CD4-positive, alpha-beta T cell treated with Interleukin-6 for 4 hours (primary cell): ENCODE measurements around the gene MRPL17.

Experiments used
- DNase-seq: peaks from one replicate; pipeline ENCODE4 v3.0.0-alpha.2; 2020; ENCODE audit warnings: mixed read lengths

The MRPL17 gene

GRCh38 chr11:6681949-6682348 lies 1.2 kb downstream of the MRPL17 start:
- DNase-seq, result no peak

- no peak for DNase-seq
Measured at GRCh38 chr11:6681505-6681904, 1.6 kb downstream of the MRPL17 start.

GRCh38 chr11:6677018-6677417 lies 6.1 kb downstream of the MRPL17 start:
- DNase-seq, result no peak

GRCh38 chr11:6674862-6675261 lies 8.3 kb downstream of the MRPL17 start:
- DNase-seq, result no peak

- DNase-seq, result no peak
Measured at GRCh38 chr11:6674219-6674597, 8.9 kb downstream of the MRPL17 start.

GRCh38 chr11:6673523-6674218 lies 9.5 kb downstream of the MRPL17 start:
- no peak for DNase-seq

GRCh38 chr11:6671991-6672390 lies 11.1 kb downstream of the MRPL17 start:
- DNase-seq, result no peak

- DNase-seq, result peak; percentile 19
Measured at GRCh38 chr11:6670202-6670830, 12.8 kb downstream of the MRPL17 start.

- peak; percentile 41 for DNase-seq
Measured at GRCh38 chr11:6667733-6668374, 15.3 kb downstream of the MRPL17 start.

- DNase-seq, result no peak
Measured at GRCh38 chr11:6666302-6667183, 16.6 kb downstream of the MRPL17 start.

- DNase-seq, result no peak
Measured at GRCh38 chr11:6664551-6664950, 18.6 kb downstream of the MRPL17 start.

GRCh38 chr11:6663794-6664469 lies 19.2 kb downstream of the MRPL17 start:
- DNase-seq, result no peak

GRCh38 chr11:6660712-6661111 lies 22.4 kb downstream of the MRPL17 start:
- DNase-seq, result no peak

GRCh38 chr11:6658647-6659046 lies 24.5 kb downstream of the MRPL17 start:
- DNase-seq, result no peak

- DNase-seq, result no peak
Measured at GRCh38 chr11:6657346-6657745, 25.8 kb downstream of the MRPL17 start.

- DNase-seq, result no peak
Measured at GRCh38 chr11:6656936-6657335, 26.2 kb downstream of the MRPL17 start.

- DNase-seq, result no peak
Measured at GRCh38 chr11:6656584-6656915, 26.6 kb downstream of the MRPL17 start.

- DNase-seq, result peak; percentile 63
Measured at GRCh38 chr11:6655790-6656583, 27.2 kb downstream of the MRPL17 start, which contains the start of gene DCHS1. TSS of gene DCHS1 (minus strand) at chr11:6655809. CDS start at chr11:6641613, 14,196 bp downstream.

GRCh38 chr11:6655020-6655789 lies 27.9 kb downstream of the MRPL17 start:
- DNase-seq, result peak; percentile 47

- no peak for DNase-seq
Measured at GRCh38 chr11:6654281-6655019, 28.7 kb downstream of the MRPL17 start.
